ENCODE data around the gene BNIP1. TPM values are rescaled to one million over a fixed set of nuclear protein-coding genes. Genes with fewer than 3 reads are reported as not detected.
A peak's percentile ranks its signal among the peaks of the same experiment; 100 is the strongest.

BNIP1 gene, protein sequence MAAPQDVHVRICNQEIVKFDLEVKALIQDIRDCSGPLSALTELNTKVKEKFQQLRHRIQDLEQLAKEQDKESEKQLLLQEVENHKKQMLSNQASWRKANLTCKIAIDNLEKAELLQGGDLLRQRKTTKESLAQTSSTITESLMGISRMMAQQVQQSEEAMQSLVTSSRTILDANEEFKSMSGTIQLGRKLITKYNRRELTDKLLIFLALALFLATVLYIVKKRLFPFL
- 9.7 and 10.0 TPM in 2 replicates for polyA plus RNA-seq (2013)

DNA sequence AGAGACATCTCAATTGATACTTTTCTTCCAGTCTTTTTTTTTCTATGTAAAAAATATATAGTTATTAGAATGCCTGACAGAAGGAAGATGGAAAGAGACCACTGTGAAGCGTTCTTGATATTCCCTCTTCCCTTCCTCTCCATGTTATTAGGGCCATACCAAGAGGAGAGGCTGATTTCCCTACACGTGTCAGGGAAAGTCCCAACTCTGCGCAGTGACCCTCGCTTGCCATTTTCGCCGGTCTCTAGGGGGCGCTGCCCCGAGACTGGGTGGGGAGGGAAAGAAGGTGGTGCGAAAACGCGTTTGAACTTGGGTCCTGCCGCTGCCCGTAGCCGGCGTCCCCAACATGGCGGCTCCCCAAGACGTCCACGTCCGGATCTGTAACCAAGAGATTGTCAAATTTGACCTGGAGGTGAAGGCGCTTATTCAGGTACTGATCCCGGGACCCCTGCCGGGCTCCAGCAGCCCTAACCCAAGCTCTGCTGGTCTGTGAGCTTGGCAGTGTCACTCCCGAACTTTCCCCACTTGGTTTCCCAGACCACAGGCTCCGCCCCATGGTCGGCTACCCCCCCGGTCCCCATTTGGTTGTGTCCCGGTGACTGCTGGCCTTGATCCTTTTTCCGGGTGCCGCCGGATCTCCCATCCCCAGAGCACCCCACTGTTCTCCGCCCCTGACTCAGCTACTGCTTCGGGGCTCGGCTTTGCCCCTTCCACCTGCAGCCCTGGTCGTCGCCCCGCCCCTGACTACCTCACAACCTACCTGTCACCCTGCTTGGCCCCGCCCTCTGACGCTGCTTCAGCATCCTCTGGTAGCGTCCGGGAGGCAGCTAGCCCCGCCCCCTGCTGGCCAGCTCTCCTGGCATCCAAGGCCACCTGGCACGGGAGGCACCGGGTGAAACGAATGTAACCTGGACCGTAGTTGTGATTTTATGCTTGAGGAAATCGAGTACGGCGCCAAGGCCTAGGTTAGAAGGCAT, at the start of gene BNIP1:
Gene BNIP1, plus strand, starts transcription at position 332 of the 977 bp plus-strand sequence. Its CDS starts 15 bp downstream, at position 347.
- H3K23ac ChIP-seq (ENCODE audit: low read length): no peak within 1 kb of the TSS
- H3K79me1 ChIP-seq (ENCODE audit: low read length): peaks cover 2% of the 10 kb centered on the region
- no CpG with 5 or more reads among the region's 48 CpGs for WGBS (ENCODE audit: extremely low coverage, insufficient coverage, insufficient read length)
- peak within 1 kb of the TSS; percentile 84 for H4K8ac ChIP-seq (ENCODE audit: low read depth, low read length)
- H3K36me3 ChIP-seq (ENCODE audit: control insufficient read depth in 1 of 2, insufficient read depth in 2 of 2, low read length in 2 of 2): peaks cover 0 to 4% of the 10 kb centered on the region in 2 experiments
- H4K91ac ChIP-seq (ENCODE audit: low read depth, low read length): peak within 1 kb of the TSS; percentile 34
- peak; percentile 98 to 99 for DNase-seq
- H3K4me3 ChIP-seq (ENCODE audit: low read depth, low read length): peak within 1 kb of the TSS; percentile 86
- H3K9ac ChIP-seq (ENCODE audit: low read length): peak within 1 kb of the TSS; percentile 92
- peak within 1 kb of the TSS; percentile 85 for H4K12ac ChIP-seq (ENCODE audit: low read depth, low read length)
- H2BK12ac ChIP-seq (ENCODE audit: low read length): no peak within 1 kb of the TSS
- H3K27me3 ChIP-seq (ENCODE audit: insufficient read depth, low read length): no peaks in the 10 kb centered on the region
- H2BK120ac ChIP-seq (ENCODE audit: insufficient read depth, low read length, poor library complexity): peak within 1 kb of the TSS; percentile 43
- H3K4ac ChIP-seq (ENCODE audit: low read depth, low read length): peak within 1 kb of the TSS; percentile 8
- H3K9me3 ChIP-seq (ENCODE audit: insufficient read depth, low read depth, low read length): no peaks in the 10 kb centered on the region
- peak within 1 kb of the TSS; percentile 27 for H2BK5ac ChIP-seq (ENCODE audit: low read depth, low read length, poor library complexity)
- H3K79me2 ChIP-seq (ENCODE audit: control insufficient read depth, insufficient read depth, low read length, poor library complexity): no peaks in the 10 kb centered on the region
- no peak within 1 kb of the TSS for H3K14ac ChIP-seq (ENCODE audit: low read length)
- H3K4me1 ChIP-seq (ENCODE audit: control insufficient read depth in 1 of 2, insufficient read depth in 2 of 2, low read length in 2 of 2): no peaks in the 10 kb centered on the region
- H3K27ac ChIP-seq (ENCODE audit: low read depth, low read length): peak within 1 kb of the TSS; percentile 54
- H3K4me2 ChIP-seq (ENCODE audit: low read length): peak within 1 kb of the TSS; percentile 59
- peak within 1 kb of the TSS; percentile 86 for H2AFZ ChIP-seq (ENCODE audit: insufficient read depth, low read length, poor library complexity)
- H3K18ac ChIP-seq (ENCODE audit: low read length): no peak within 1 kb of the TSS
- H2AK5ac ChIP-seq (ENCODE audit: low read length): no peak within 1 kb of the TSS

DNA sequence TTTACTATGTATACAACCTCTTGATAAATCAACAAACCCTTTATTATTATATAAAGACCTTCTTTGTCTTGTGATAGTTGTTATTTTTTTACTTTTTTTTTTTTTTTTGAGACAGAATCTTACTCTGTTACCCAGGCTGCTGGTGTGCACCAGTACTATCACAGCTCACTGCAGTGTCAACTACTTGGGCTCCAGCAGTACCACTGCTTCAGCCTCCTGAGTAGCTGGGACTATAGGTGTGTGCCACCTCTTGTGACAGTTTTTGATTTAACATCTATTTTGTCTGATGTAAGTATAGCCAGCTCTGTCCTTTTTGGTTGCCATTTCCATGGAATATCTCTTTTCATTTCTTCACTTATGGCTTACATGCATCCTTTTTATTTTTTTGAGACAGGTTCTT, 45.5 kb upstream of the BNIP1 start:
- Histone ChIP-seq H2BK12ac (ENCODE audit: low read length) (no peak overlapping the region), H3K4ac (ENCODE audit: low read depth, low read length) (no peak overlapping the region), H3K14ac (ENCODE audit: low read length) (no peak overlapping the region), H4K91ac (ENCODE audit: low read depth, low read length) (no peak overlapping the region), H3K9ac (ENCODE audit: low read length) (no peak overlapping the region), H3K27ac (ENCODE audit: low read depth, low read length) (no peak overlapping the region), H3K9me3 (ENCODE audit: insufficient read depth, low read depth, low read length) (peaks cover 1% of the 10 kb centered on the region), H3K79me1 (ENCODE audit: low read length) (no peaks in the 10 kb centered on the region), H4K8ac (ENCODE audit: low read depth, low read length) (no peak overlapping the region), H3K23ac (ENCODE audit: low read length) (no peak overlapping the region), H2BK5ac (ENCODE audit: low read depth, low read length, poor library complexity) (no peak overlapping the region), H3K18ac (ENCODE audit: low read length) (no peak overlapping the region), H2BK120ac (ENCODE audit: insufficient read depth, low read length, poor library complexity) (no peak overlapping the region), H3K4me3 (ENCODE audit: low read depth, low read length) (no peak overlapping the region), H2AFZ (ENCODE audit: insufficient read depth, low read length, poor library complexity) (no peak overlapping the region), H3K79me2 (ENCODE audit: control insufficient read depth, insufficient read depth, low read length, poor library complexity) (no peaks in the 10 kb centered on the region), H2AK5ac (ENCODE audit: low read length) (no peak overlapping the region), H3K4me2 (ENCODE audit: low read length) (no peak overlapping the region), H3K36me3 (ENCODE audit: control insufficient read depth in 1 of 2, insufficient read depth in 2 of 2, low read length in 2 of 2) (peaks cover 0 to 3% of the 10 kb centered on the region in 2 experiments), H4K12ac (ENCODE audit: low read depth, low read length) (no peak overlapping the region), H3K4me1 (ENCODE audit: control insufficient read depth in 1 of 2, insufficient read depth in 2 of 2, low read length in 2 of 2) (no peaks in the 10 kb centered on the region), H3K27me3 (ENCODE audit: insufficient read depth, low read length) (no peaks in the 10 kb centered on the region)
- DNase-seq: no peak

DNA sequence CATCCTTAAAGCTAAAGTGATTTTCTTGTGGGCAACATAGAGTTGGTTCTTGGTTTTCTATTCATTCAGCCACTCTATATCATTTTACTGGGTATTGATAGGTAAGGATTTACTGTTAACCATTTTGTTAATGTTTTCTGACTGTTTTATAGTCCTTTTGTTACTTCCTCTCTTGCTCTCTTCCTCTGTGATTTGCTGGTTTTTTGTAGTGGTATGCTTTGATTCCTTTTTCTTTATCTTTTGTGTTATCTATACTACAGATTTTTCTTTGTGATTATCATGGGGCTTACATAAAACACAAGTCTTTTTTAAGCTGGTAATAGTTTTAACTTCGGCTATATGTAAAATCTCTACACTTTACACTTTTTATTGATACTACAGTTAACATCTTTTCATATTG, 44.9 kb upstream of the BNIP1 start:
- Histone ChIP-seq H4K91ac (ENCODE audit: low read depth, low read length) (no peak overlapping the region), H3K4me1 (ENCODE audit: control insufficient read depth in 1 of 2, insufficient read depth in 2 of 2, low read length in 2 of 2) (no peaks in the 10 kb centered on the region), H2AK5ac (ENCODE audit: low read length) (no peak overlapping the region), H3K4ac (ENCODE audit: low read depth, low read length) (no peak overlapping the region), H2AFZ (ENCODE audit: insufficient read depth, low read length, poor library complexity) (no peak overlapping the region), H2BK120ac (ENCODE audit: insufficient read depth, low read length, poor library complexity) (no peak overlapping the region), H3K14ac (ENCODE audit: low read length) (no peak overlapping the region), H3K23ac (ENCODE audit: low read length) (no peak overlapping the region), H3K79me1 (ENCODE audit: low read length) (no peaks in the 10 kb centered on the region), H3K79me2 (ENCODE audit: control insufficient read depth, insufficient read depth, low read length, poor library complexity) (no peaks in the 10 kb centered on the region), H3K4me2 (ENCODE audit: low read length) (no peak overlapping the region), H3K18ac (ENCODE audit: low read length) (no peak overlapping the region), H3K9ac (ENCODE audit: low read length) (no peak overlapping the region), H4K8ac (ENCODE audit: low read depth, low read length) (no peak overlapping the region), H3K4me3 (ENCODE audit: low read depth, low read length) (no peak overlapping the region), H2BK5ac (ENCODE audit: low read depth, low read length, poor library complexity) (no peak overlapping the region), H3K9me3 (ENCODE audit: insufficient read depth, low read depth, low read length) (peaks cover 1% of the 10 kb centered on the region), H3K27me3 (ENCODE audit: insufficient read depth, low read length) (no peaks in the 10 kb centered on the region), H3K36me3 (ENCODE audit: control insufficient read depth in 1 of 2, insufficient read depth in 2 of 2, low read length in 2 of 2) (peaks cover 0 to 3% of the 10 kb centered on the region in 2 experiments), H2BK12ac (ENCODE audit: low read length) (no peak overlapping the region), H4K12ac (ENCODE audit: low read depth, low read length) (no peak overlapping the region), H3K27ac (ENCODE audit: low read depth, low read length) (no peak overlapping the region)
- no CpG with 5 or more reads among the region's 1 CpG for WGBS (ENCODE audit: extremely low coverage, insufficient coverage, insufficient read length)
- DNase-seq: no peak

DNA sequence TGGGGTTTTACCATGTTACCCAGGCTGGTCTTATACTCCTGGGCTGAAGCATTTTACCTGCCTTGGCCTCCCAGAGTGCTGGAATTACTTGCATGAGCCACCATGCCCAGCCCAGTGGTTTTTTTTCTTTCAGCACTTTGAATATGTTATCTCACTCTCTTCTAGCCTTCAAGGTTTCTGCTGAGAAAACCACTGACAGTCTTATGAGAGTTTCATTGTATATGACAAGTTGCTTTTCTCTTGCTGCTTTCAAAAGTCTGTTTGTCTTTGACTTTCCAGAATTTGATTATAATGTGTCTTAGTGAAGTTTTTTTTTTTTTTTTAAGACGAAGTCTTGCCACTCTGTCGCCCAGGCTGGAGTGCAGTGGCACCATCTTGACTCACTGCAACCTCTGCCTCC, 43.1 kb upstream of the BNIP1 start:
- no peak overlapping the region for H2BK120ac ChIP-seq (ENCODE audit: insufficient read depth, low read length, poor library complexity)
- H3K9ac ChIP-seq (ENCODE audit: low read length): no peak overlapping the region
- no peak overlapping the region for H2AK5ac ChIP-seq (ENCODE audit: low read length)
- no peak overlapping the region for H3K27ac ChIP-seq (ENCODE audit: low read depth, low read length)
- H3K23ac ChIP-seq (ENCODE audit: low read length): no peak overlapping the region
- H2BK5ac ChIP-seq (ENCODE audit: low read depth, low read length, poor library complexity): no peak overlapping the region
- peaks cover 0 to 3% of the 10 kb centered on the region in 2 experiments for H3K36me3 ChIP-seq (ENCODE audit: control insufficient read depth in 1 of 2, insufficient read depth in 2 of 2, low read length in 2 of 2)
- no peak for DNase-seq
- no peak overlapping the region for H4K91ac ChIP-seq (ENCODE audit: low read depth, low read length)
- no CpG with 5 or more reads among the region's 2 CpGs for WGBS (ENCODE audit: extremely low coverage, insufficient coverage, insufficient read length)
- peaks cover 1% of the 10 kb centered on the region for H3K9me3 ChIP-seq (ENCODE audit: insufficient read depth, low read depth, low read length)
- no peaks in the 10 kb centered on the region for H3K27me3 ChIP-seq (ENCODE audit: insufficient read depth, low read length)
- no peak overlapping the region for H3K4me2 ChIP-seq (ENCODE audit: low read length)
- no peak overlapping the region for H3K4ac ChIP-seq (ENCODE audit: low read depth, low read length)
- H3K4me3 ChIP-seq (ENCODE audit: low read depth, low read length): no peak overlapping the region
- no peak overlapping the region for H3K18ac ChIP-seq (ENCODE audit: low read length)
- no peak overlapping the region for H3K14ac ChIP-seq (ENCODE audit: low read length)
- H4K8ac ChIP-seq (ENCODE audit: low read depth, low read length): no peak overlapping the region
- H3K79me2 ChIP-seq (ENCODE audit: control insufficient read depth, insufficient read depth, low read length, poor library complexity): no peaks in the 10 kb centered on the region
- no peaks in the 10 kb centered on the region for H3K4me1 ChIP-seq (ENCODE audit: control insufficient read depth in 1 of 2, insufficient read depth in 2 of 2, low read length in 2 of 2)
- no peak overlapping the region for H4K12ac ChIP-seq (ENCODE audit: low read depth, low read length)
- H2BK12ac ChIP-seq (ENCODE audit: low read length): no peak overlapping the region
- H2AFZ ChIP-seq (ENCODE audit: insufficient read depth, low read length, poor library complexity): no peak overlapping the region
- no peaks in the 10 kb centered on the region for H3K79me1 ChIP-seq (ENCODE audit: low read length)

All from trophoblast cell (in vitro differentiated cells and primary cell).